HG02610 (cell line): ENCODE results near the gene PARVA.

ENCODE experiments used
- ATAC-seq: cut with Tn5 transposase; IDR thresholded peaks from one replicate; pipeline ENCODE4 v1.9.1; 2021; ENCODE audit warnings: mild to moderate bottlenecking, moderate library complexity; ENCODE audit not compliant: unreplicated experiment

Gene PARVA

GRCh38 chr11:12403122-12403996 is 26.0 kb downstream of the PARVA start:
- ATAC-seq, result no peak

GRCh38 chr11:12403997-12404350 is 26.6 kb downstream of the PARVA start:
- ATAC-seq, result no peak

DNA sequence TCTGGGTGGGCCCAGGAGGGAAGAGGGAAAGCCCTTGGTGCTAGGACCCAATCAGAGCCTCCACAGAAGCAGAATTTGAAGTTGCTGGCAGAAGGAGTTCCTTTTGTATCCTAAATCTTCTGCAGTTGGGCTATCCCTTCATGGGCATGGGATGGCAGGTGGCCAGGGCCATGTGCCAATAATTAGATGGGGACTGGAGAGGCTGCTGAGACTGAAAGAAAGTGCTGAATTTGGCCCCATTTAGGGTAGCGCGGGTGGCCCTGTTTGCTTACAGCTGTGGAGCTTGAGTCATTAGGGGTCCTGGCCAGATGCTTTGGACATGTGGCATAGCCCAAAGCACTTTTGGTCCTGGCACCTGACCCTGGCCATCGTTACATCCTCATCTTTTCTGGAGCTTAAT is 27.1 kb downstream of the PARVA start:
- ATAC-seq, result no peak

- ATAC-seq, result no peak
Observed at GRCh38 chr11:12408156-12408770, 30.9 kb downstream of the PARVA start.

DNA sequence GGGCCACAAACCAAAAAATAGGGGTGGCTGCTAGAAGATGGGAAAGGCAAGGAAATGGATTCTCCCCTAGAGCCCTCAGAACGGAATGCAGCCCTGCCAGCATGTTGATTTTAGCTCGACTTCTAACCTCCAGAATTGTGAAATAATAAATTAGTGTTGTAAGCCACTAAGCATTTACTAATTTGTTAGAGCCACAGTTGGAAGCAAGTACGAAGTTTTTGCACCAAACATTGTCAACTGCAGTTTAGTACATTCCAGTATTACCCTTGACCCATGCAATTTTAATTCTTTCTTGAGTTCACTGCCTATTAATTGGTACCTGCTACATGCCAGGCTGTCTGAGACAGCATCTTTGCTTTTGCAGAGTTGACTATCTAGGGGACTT is 32.2 kb downstream of the PARVA start:
- no peak for ATAC-seq

DNA sequence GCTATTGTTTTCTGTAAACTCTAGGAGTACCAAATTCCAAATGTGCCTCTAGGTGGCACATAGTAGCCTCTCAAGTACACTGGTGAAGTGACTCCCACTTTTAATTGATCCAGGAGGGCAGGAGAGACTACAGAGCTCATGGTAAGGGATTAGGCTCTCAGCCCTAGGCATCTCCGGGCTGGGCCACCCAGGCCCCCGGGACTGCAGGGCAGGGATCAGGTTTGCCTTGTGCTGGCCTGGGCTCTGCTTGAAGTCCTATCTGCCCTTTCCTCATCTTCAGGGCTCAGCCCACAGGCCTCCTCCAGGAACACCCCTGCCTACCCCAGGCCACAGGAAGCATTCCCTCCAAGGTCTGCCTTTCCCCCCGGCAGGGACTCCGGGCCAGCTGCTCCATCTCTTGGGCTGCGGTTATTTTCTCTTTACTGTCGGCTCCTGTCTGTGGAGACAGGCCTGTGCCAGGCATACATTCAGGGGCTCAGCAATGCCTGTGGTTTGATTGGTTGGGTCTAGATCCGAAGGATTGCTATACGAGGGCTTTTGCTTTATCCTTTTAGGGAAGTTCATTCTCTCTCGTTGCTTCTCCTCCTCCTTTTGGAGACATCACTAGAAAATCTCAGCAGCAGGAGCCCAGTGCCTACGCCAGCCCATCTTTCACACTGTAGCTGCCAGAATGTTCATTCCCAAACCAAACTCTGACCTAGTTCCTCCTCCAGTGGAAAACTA is 32.8 kb downstream of the PARVA start:
- no peak for ATAC-seq

DNA sequence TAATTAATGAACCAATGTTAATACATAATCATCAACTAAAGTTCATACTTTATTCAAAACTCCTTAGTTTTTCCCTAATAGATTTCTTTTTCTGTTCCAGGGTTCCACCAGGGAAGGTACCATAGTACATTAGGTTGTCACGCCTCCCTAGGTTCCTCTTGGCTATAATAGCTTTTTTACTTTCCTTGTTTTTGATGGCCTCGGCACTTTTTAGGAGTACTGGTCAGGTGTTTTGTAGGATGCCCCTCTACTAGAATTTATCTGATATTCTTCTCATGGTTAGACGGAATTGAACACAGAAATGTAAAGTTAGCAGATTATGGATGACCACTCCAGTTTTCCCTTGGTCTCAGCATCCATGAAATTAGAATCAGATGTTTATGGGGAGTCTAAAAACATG is 34.0 kb downstream of the PARVA start:
- ATAC-seq, result no peak

- ATAC-seq, result no peak
Observed at GRCh38 chr11:12411806-12412727, 34.7 kb downstream of the PARVA start.

- no peak for ATAC-seq
Observed at GRCh38 chr11:12413141-12414052, 36.0 kb downstream of the PARVA start.

- no peak for ATAC-seq
Observed at GRCh38 chr11:12414611-12415010, 37.2 kb downstream of the PARVA start.

- ATAC-seq, result no peak
Observed at GRCh38 chr11:12415342-12415966, 38.1 kb downstream of the PARVA start.

DNA sequence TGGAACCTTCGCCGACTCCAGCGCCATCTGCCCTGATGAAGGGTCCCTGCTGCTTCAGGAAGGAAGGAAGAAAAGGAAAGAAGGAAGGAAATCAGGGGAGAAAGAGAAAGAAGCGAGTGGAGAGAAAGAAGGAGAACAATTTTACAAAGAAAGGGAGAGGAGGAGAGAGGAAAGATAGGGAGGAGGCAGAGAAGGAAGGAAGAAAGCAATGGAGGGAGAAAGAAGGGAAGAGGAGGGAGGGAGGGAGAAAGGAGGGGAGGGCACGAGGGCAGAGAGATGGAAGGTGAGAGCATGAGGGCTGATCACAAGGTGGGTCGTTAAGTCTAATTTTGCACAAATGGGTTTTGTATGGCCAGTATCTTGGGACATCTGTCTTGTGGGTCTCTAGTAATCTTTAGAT is 39.2 kb downstream of the PARVA start:
- ATAC-seq, result no peak

DNA sequence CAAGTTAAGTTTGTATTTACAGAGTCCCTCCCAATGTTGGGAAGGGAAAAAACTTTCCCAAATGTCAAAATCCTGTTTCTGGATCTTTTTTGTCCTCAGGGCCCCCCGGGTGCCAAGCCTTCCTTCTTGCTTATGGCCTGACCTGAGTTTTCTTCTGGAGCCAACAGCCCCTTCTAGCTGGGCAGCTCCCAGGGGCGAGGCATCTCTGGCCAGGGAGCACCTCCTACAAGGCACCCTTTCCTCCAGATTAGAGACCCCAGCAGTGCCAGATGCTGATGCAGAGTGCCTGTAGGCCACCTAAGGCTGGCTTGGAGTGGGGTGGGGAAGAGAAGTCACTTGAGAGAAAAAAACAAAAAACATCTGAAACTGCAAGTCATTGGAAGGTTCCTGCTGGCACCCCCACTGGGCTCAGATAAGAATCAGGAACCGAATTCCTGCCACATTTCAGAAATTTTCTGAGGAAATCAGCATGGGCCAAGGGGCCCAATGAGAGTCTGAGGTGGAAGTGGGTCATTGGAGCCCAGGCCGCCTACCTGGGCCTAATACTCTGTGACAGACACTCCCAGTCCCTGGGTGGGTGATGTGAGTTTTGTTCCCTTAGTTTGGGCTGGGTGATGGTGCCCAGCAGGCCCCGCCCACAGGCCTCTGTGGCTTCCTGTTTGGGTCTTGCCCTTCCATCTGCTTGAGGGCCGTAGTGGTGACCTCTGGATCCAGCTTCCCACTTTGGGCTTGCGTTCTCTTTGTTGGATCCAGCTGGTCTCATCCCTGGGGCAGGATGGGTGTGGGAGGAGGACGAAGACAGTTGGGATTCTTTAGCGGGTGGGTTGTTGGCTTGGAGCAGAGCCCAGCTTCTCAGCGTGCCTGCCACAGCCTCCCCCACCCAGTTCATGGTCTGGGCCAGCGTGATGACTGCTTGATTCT is 40.6 kb downstream of the PARVA start:
- no peak for ATAC-seq

GRCh38 chr11:12420040-12420439 is 42.7 kb downstream of the PARVA start:
- ATAC-seq, result no peak

DNA sequence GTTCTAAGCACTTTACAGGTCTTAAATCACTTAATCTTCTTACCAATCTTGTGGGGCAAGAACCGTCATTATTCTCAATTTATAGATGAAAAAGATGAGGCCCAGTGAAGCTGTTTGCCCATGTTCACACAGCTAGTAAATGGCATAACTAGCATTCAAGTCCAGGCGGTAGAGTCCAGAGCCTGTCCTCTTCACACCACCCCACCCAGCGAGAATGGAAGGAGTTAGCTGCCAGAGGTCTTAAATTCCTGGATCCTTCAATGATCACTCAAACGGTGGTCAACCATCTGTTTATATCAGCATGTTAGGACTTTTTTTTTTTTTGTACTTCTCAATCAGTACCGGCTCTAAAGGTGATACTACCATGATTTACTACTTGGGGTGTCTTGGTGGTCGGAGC is 43.3 kb downstream of the PARVA start:
- no peak for ATAC-seq

GRCh38 chr11:12421386-12421785 is 44.0 kb downstream of the PARVA start:
- ATAC-seq, result no peak

- no peak for ATAC-seq
Observed at GRCh38 chr11:12426176-12426575, 48.8 kb downstream of the PARVA start.

DNA sequence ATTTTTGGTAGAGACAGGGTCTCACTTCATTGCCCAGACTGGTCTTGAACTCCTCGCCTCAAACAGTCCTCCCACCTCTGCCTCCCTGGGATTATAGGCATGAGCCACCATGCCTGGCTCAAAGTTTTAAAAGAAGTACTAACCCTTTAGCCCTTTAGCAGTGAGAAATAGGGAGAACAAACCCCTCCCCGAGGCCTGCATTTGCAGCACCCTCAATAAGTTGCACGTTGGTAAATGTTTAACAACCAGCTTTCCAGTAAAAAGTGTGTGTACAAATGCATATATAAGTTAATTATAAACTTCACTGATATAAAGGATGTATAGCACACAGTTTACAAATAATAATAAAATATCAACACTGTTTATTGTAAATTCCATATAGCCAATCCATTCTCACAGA is 51.8 kb downstream of the PARVA start:
- no peak for ATAC-seq
